CD14-positive monocyte (primary cell): ENCODE data around the gene CERS4. TPM values are rescaled to one million over a fixed set of nuclear protein-coding genes. Genes with fewer than 3 reads are reported as not detected.

Experiments
- DNase-seq, 3 donors: peaks; one replicate each; pipeline ENCODE4 v3.0.0-alpha.2; 2011 to 2022
- H2AFZ ChIP-seq: 2 replicates; pipeline ENCODE4 v1.6.0; 2012; ENCODE audit warnings: mild to moderate bottlenecking, low read depth, low read length, inconsistent platforms; ENCODE audit not compliant: insufficient read depth, poor library complexity, severe bottlenecking
- H3K27ac ChIP-seq, 2 donors: 1 replicate in 1 of 2; 2 replicates in 1 of 2; pipeline ENCODE4 v1.5.1; 2012 to 2013; ENCODE audit warnings: low read length in 2 of 2, control low read depth in 1 of 2, inconsistent platforms in 1 of 2, low read depth in 1 of 2, mild to moderate bottlenecking in 1 of 2
- H3K27me3 ChIP-seq, 2 donors: one replicate each; pipeline versions ENCODE4 v1.6.0 to v1.6.1; 2011 to 2013; ENCODE audit warnings: low read length in 2 of 2; ENCODE audit not compliant: control insufficient read depth in 2 of 2, insufficient read depth in 2 of 2
- H3K36me3 ChIP-seq, 2 donors: replicated peaks in 1 of 2; 1 replicate in 1 of 2; 2 replicates in 1 of 2; pipeline versions ENCODE4 v1.5.1 to v1.6.1; 2012 to 2013; ENCODE audit warnings: low read length in 2 of 2, control low read depth in 1 of 2, inconsistent platforms in 1 of 2, mild to moderate bottlenecking in 1 of 2; ENCODE audit not compliant: insufficient read depth in 2 of 2, control insufficient read depth in 1 of 2
- H3K4me1 ChIP-seq, 2 donors: 1 replicate in 1 of 2; 2 replicates in 1 of 2; pipeline versions ENCODE4 v1.5.1 to v1.6.1; 2012 to 2013; ENCODE audit warnings: low read length in 2 of 2, control low read depth in 1 of 2, inconsistent platforms in 1 of 2, mild to moderate bottlenecking in 1 of 2, moderate library complexity in 1 of 2; ENCODE audit not compliant: insufficient read depth in 2 of 2, control insufficient read depth in 1 of 2
- H3K4me2 ChIP-seq: replicated peaks from 2 replicates; pipeline ENCODE3; 2012; ENCODE audit warnings: low read length, moderate library complexity, mild to moderate bottlenecking; ENCODE audit not compliant: poor library complexity, severe bottlenecking; ENCODE audit errors: extremely low read depth
- H3K4me3 ChIP-seq, 3 experiments: fragments of 200-600 bp in 1 of 3; sonication (generic) in 1 of 3; replicated peaks in 1 of 3; 1 replicate in 2 of 3; 2 replicates in 1 of 3; pipeline ENCODE4 v1.5.1; 2011 to 2013; ENCODE audit warnings: low read length in 3 of 3, mild to moderate bottlenecking in 3 of 3, control low read depth in 2 of 3, low read depth in 2 of 3, inconsistent platforms in 1 of 3, moderate library complexity in 1 of 3
- H3K79me2 ChIP-seq: 2 replicates; pipeline ENCODE4 v1.6.0; 2012; ENCODE audit warnings: mild to moderate bottlenecking, control low read depth, inconsistent platforms, low read length, moderate library complexity; ENCODE audit not compliant: insufficient read depth
- H3K9ac ChIP-seq: 2 replicates; pipeline ENCODE4 v1.6.0; 2017; ENCODE audit warnings: low read length, mild to moderate bottlenecking; ENCODE audit not compliant: insufficient read depth, poor library complexity, severe bottlenecking
- H3K9me3 ChIP-seq, 2 donors: replicated peaks in 1 of 2; 1 replicate in 1 of 2; 2 replicates in 1 of 2; pipeline versions ENCODE4 v1.5.1 to v1.6.1; 2012 to 2013; ENCODE audit warnings: low read length in 2 of 2, control low read depth in 1 of 2; ENCODE audit not compliant: control insufficient read depth in 1 of 2, insufficient read depth in 1 of 2
- H4K20me1 ChIP-seq: 2 replicates; pipeline ENCODE4 v1.6.0; 2012; ENCODE audit warnings: mild to moderate bottlenecking, low read length, control low read depth, moderate library complexity; ENCODE audit not compliant: insufficient read depth
- H3K27ac Mint-ChIP-seq, 7 donors: one replicate each; pipeline ENCODE4 v1.8.0; 2020; ENCODE audit warnings: mild to moderate bottlenecking in 7 of 7, mixed read lengths in 7 of 7, moderate library complexity in 6 of 7, inconsistent platforms in 2 of 7
- H3K27me3 Mint-ChIP-seq, 3 donors: one replicate each; pipeline ENCODE4 v1.8.0; 2021 to 2022; ENCODE audit warnings: low read depth in 3 of 3, mild to moderate bottlenecking in 3 of 3, mixed read lengths in 3 of 3, moderate library complexity in 3 of 3, inconsistent platforms in 1 of 3
- H3K36me3 Mint-ChIP-seq, 2 donors: one replicate each; pipeline ENCODE4 v1.8.0; 2020; ENCODE audit warnings: mixed read lengths in 2 of 2, inconsistent platforms in 1 of 2, mild to moderate bottlenecking in 1 of 2
- H3K4me1 Mint-ChIP-seq: one replicate; pipeline ENCODE4 v1.8.0; 2020; ENCODE audit warnings: mild to moderate bottlenecking, mixed read lengths
- H3K4me3 Mint-ChIP-seq, 2 donors: one replicate each; pipeline ENCODE4 v1.8.0; 2020; ENCODE audit warnings: mild to moderate bottlenecking in 2 of 2, mixed read lengths in 2 of 2, moderate library complexity in 1 of 2
- H3K9me3 Mint-ChIP-seq, 7 donors: one replicate each; pipeline ENCODE4 v1.8.0; 2020 to 2022; ENCODE audit warnings: mixed read lengths in 7 of 7, mild to moderate bottlenecking in 6 of 7, moderate library complexity in 6 of 7, inconsistent platforms in 2 of 7
- WGBS: methylation state at CpG from one replicate; pipeline ENCODE4 v1.1.5; 2013; ENCODE audit warnings: missing lambda C conversion rate; ENCODE audit not compliant: insufficient coverage; 5-methylcytosine and 5-hydroxymethylcytosine counted together
- intact Hi-C, 2 donors: fragments of 100-400 bp; cut with micrococcal nuclease; formaldehyde crosslinking; loops; one replicate each; pipeline versions ENCODE4 v1.15.0 to v1.15.1; 2023
- polyA plus RNA-seq, 3 donors: library from polyadenylated mRNA; depleted of rRNA in 1 of 3; unstranded in 2 of 3; stranded (reverse) in 1 of 3; fragments of 300-500 nt in 2 of 3; fragments of >200 nt in 1 of 3; fragmentation: Illumina TruSeq in 2 of 3; gene quantifications; 1 replicate in 2 of 3; 2 replicates in 1 of 3; pipeline ENCODE4 v1.2.3, GENCODE V29; 2012 to 2021
- TF ChIP-seq, protein P1 (sequence below): fragments of 200-600 bp; IDR thresholded peaks from one replicate; pipeline ENCODE4 v1.8.0; 2022; ENCODE audit warnings: antibody characterized with exemption, mild to moderate bottlenecking

Gene CERS4
- polyA plus RNA-seq, 3 donors: 11.4 to 12.1 (median 12.0) TPM

GRCh38 chr19:8253678-8254077 lies 44.5 kb downstream of the CERS4 start:
- Mint-ChIP-seq H3K4me3 (no peak overlapping the region), H3K36me3 (no peaks in the 10 kb centered on the region), H3K27me3 (peaks cover 10 to 17% (median 12%) of the 10 kb centered on the region in 3 donors), H3K9me3 (peaks cover 0 to 2% (median 0%) of the 10 kb centered on the region in 7 donors), H3K4me1 (no peaks in the 10 kb centered on the region), H3K27ac (no peak overlapping the region)
- TF ChIP-seq, protein P1, sequence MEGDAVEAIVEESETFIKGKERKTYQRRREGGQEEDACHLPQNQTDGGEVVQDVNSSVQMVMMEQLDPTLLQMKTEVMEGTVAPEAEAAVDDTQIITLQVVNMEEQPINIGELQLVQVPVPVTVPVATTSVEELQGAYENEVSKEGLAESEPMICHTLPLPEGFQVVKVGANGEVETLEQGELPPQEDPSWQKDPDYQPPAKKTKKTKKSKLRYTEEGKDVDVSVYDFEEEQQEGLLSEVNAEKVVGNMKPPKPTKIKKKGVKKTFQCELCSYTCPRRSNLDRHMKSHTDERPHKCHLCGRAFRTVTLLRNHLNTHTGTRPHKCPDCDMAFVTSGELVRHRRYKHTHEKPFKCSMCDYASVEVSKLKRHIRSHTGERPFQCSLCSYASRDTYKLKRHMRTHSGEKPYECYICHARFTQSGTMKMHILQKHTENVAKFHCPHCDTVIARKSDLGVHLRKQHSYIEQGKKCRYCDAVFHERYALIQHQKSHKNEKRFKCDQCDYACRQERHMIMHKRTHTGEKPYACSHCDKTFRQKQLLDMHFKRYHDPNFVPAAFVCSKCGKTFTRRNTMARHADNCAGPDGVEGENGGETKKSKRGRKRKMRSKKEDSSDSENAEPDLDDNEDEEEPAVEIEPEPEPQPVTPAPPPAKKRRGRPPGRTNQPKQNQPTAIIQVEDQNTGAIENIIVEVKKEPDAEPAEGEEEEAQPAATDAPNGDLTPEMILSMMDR: no peak
- no peaks in the 10 kb centered on the region for H3K4me1 ChIP-seq
- no peak overlapping the region for H3K4me2 ChIP-seq
- H3K27me3 ChIP-seq: no peaks in the 10 kb centered on the region
- H3K36me3 ChIP-seq: no peaks in the 10 kb centered on the region
- no peaks in the 10 kb centered on the region for H3K9me3 ChIP-seq
- no peak overlapping the region for H3K4me3 ChIP-seq
- H3K27ac ChIP-seq: no peak overlapping the region
- no peak overlapping the region for H2AFZ ChIP-seq
- no peaks in the 10 kb centered on the region for H4K20me1 ChIP-seq
- no peak overlapping the region for H3K9ac ChIP-seq
- intact Hi-C loops: loop anchor here (1.0 to 10.0 kb wide), 3 partner anchors 95 to 309 kb away; partner anchors contain the start of gene TIMM44 (in 2 of the 2)
- H3K79me2 ChIP-seq: no peaks in the 10 kb centered on the region
- no peak for DNase-seq
- WGBS: 98% methylated on average over 6 of the region's 12 CpGs

DNA sequence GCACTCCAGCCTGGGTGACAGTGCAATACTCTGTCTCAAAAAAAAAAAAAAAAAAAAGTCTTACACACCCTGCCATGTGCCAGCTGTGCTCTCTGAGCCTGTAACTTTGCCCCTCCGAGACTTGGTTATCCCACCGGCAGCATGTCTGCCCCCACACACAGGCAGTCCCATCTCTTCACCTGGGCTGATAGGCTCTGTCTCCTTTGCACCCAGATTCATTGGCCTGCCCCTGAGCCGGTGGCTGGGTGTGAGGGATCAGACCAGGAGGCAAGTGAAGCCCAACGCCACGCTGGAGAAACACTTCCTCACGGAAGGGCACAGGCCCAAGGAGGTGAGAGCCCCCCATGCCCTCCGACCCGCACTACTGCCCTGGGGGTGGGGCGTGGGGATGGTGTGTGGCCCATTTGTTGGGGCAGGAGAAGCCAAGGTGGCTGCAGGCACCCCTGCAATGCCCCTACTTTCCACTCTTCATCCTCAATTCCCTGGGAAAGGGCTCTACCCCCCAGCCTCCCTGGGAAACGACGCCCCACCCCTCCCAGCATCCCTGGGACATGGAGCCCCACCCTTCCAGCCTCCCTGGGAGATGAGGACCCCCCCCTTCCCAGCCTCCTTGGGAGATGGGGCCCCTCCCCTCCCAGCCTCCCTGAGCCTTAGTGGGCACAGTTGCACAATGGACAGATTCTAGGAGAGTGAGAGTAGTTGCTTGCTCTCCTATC lies 45.3 kb downstream of the CERS4 start:
- TF ChIP-seq, protein P1: no peak
- H3K9me3 ChIP-seq: no peaks in the 10 kb centered on the region
- no peak overlapping the region for H3K4me3 ChIP-seq
- no peaks in the 10 kb centered on the region for H3K79me2 ChIP-seq
- Mint-ChIP-seq H3K36me3 (no peaks in the 10 kb centered on the region), H3K9me3 (no peaks in the 10 kb centered on the region), H3K27ac (no peak overlapping the region), H3K4me3 (no peak overlapping the region), H3K27me3 (peaks cover 9 to 16% (median 13%) of the 10 kb centered on the region in 3 donors), H3K4me1 (no peaks in the 10 kb centered on the region)
- no CpG with 5 or more reads among the region's 11 CpGs for WGBS
- no peaks in the 10 kb centered on the region for H3K4me1 ChIP-seq
- H3K27me3 ChIP-seq: no peaks in the 10 kb centered on the region
- no peak overlapping the region for H3K9ac ChIP-seq
- no peak overlapping the region for H2AFZ ChIP-seq
- H3K4me2 ChIP-seq: no peak overlapping the region
- DNase-seq: no peak
- intact Hi-C loops: loop anchor here (10.0 kb wide), 2 partner anchors 240 to 310 kb away; partner anchors contain the start of gene TIMM44 (in 2 of the 2)
- H3K36me3 ChIP-seq: no peaks in the 10 kb centered on the region
- no peak overlapping the region for H3K27ac ChIP-seq
- no peaks in the 10 kb centered on the region for H4K20me1 ChIP-seq
